ENCODE measurements around the gene SLC16A2.

GRCh38 chrX:74452199-74452481, 30.8 kb downstream of the SLC16A2 start:
- TF ChIP-seq POLR2AphosphoS5 (IDR thresholded peaks at IDR 0.05): no peak
- TF ChIP-seq CTCF (IDR thresholded peaks at IDR 0.05): no peak

All from transverse colon (tissue), 4 donors.